H1 (cell line): ENCODE results near the gene PATJ. TPM values are rescaled to one million over a fixed set of nuclear protein-coding genes. Genes with fewer than 3 reads are reported as not detected.

Experiments
- CTCF ChIA-PET: fragments of 300-600 bp; sonication (Branson Sonifier 250); formaldehyde crosslinking; loops from one replicate; lab custom pipeline; 2021; ENCODE audit not compliant: partially characterized antibody; lab: Charles Lee
- POLR2A ChIA-PET: fragments of 300-600 bp; sonication (Branson Sonifier 250); formaldehyde crosslinking; loops from one replicate; lab custom pipeline; 2021; ENCODE audit warnings: inconsistent platforms; ENCODE audit not compliant: partially characterized antibody; lab: Charles Lee
- DNase-seq, 2 experiments: peaks; one replicate each; pipeline versions ENCODE4 v3.0.0 to v3.0.0-alpha.2; 2010 to 2022; ENCODE audit warnings: low spot score in 2 of 2, low read depth in 1 of 2, mixed read lengths in 1 of 2
- FAIRE-seq: peaks from 2 replicates; lab custom pipeline; 2011; peaks lifted over from hg19 to GRCh38; lab: Jason Lieb, UNC
- H2AFZ ChIP-seq: 2 replicates; pipeline ENCODE4 v1.8.1; 2012; ENCODE audit warnings: low read length, inconsistent platforms
- H2AK5ac ChIP-seq: 2 replicates; pipeline ENCODE4 v1.6.1; 2013; ENCODE audit warnings: low read depth, low read length
- H2BK120ac ChIP-seq: replicated peaks from 2 replicates; pipeline ENCODE3; 2013; ENCODE audit warnings: low read depth, low read length, inconsistent platforms
- H2BK12ac ChIP-seq: 2 replicates; pipeline ENCODE4 v1.6.1; 2013; ENCODE audit warnings: low read depth, low read length
- H2BK15ac ChIP-seq: 2 replicates; pipeline ENCODE4 v1.6.1; 2013; ENCODE audit warnings: low read length
- H2BK20ac ChIP-seq: 2 replicates; pipeline ENCODE4 v1.6.1; 2013; ENCODE audit warnings: low read length
- H2BK5ac ChIP-seq: 2 replicates; pipeline ENCODE4 v1.6.1; 2013; ENCODE audit warnings: low read depth, low read length
- H3K14ac ChIP-seq: 2 replicates; pipeline ENCODE4 v1.6.1; 2013; ENCODE audit warnings: inconsistent platforms; ENCODE audit not compliant: insufficient read length
- H3K18ac ChIP-seq: 2 replicates; pipeline ENCODE4 v1.6.1; 2013; ENCODE audit warnings: low read length; ENCODE audit errors: extremely low read depth
- H3K23ac ChIP-seq: 2 replicates; pipeline ENCODE4 v1.6.1; 2013; ENCODE audit warnings: inconsistent platforms; ENCODE audit not compliant: insufficient read length
- H3K23me2 ChIP-seq: 2 replicates; pipeline ENCODE4 v1.6.1; 2013; ENCODE audit warnings: low read depth, low read length
- H3K27ac ChIP-seq: 2 replicates; pipeline ENCODE4 v1.6.1; 2011; ENCODE audit warnings: low read depth, low read length, inconsistent platforms
- H3K27me3 ChIP-seq, 4 experiments: replicated peaks in 1 of 4; 1 replicate in 1 of 4; 2 replicates in 3 of 4; pipeline versions ENCODE4 v1.6.1 to v1.8.1; 2011 to 2013; ENCODE audit warnings: low read length in 3 of 4, mild to moderate bottlenecking in 3 of 4, inconsistent platforms in 2 of 4, mixed read lengths in 2 of 4, moderate library complexity in 1 of 4; ENCODE audit not compliant: control insufficient read depth in 3 of 4, insufficient read depth in 3 of 4; ENCODE audit errors: extremely low read depth in 1 of 4
- H3K36me3 ChIP-seq, 4 experiments: 2 replicates each; pipeline versions ENCODE4 v1.6.1 to v1.8.1; 2011 to 2013; ENCODE audit warnings: mild to moderate bottlenecking in 4 of 4, low read length in 3 of 4, moderate library complexity in 2 of 4, control low read depth in 1 of 4, inconsistent platforms in 1 of 4; ENCODE audit not compliant: insufficient read depth in 4 of 4, control insufficient read depth in 2 of 4
- H3K4ac ChIP-seq: replicated peaks from 2 replicates; pipeline ENCODE3; 2013; ENCODE audit warnings: low read length, low read depth, mixed read lengths, inconsistent platforms; ENCODE audit not compliant: insufficient read length
- H3K4me1 ChIP-seq, 4 experiments: replicated peaks in 1 of 4; 1 replicate in 1 of 4; 2 replicates in 3 of 4; pipeline versions ENCODE4 v1.6.1 to v1.8.1; 2011 to 2013; ENCODE audit warnings: low read length in 3 of 4, inconsistent platforms in 2 of 4, mixed read lengths in 1 of 4; ENCODE audit not compliant: insufficient read depth in 4 of 4, control insufficient read depth in 3 of 4
- H3K4me2 ChIP-seq, 2 experiments: 2 replicates each; pipeline versions ENCODE4 v1.6.1 to v1.8.1; 2011 to 2013; ENCODE audit warnings: low read depth in 2 of 2, low read length in 2 of 2, control low read depth in 1 of 2, inconsistent platforms in 1 of 2, mild to moderate bottlenecking in 1 of 2; ENCODE audit not compliant: insufficient read depth in 1 of 2
- H3K4me3 ChIP-seq, 4 experiments: fragments of 200-600, 300-600 bp in 1 of 4; sonication (generic), shearing (Covaris generic), sonication (Bioruptor Twin) in 1 of 4; 2 replicates each; pipeline versions ENCODE4 v1.5.1 to v1.8.1; 2011 to 2016; ENCODE audit warnings: low read length in 4 of 4, low read depth in 3 of 4, control low read depth in 2 of 4, inconsistent platforms in 2 of 4, mild to moderate bottlenecking in 2 of 4, mixed read lengths in 1 of 4, moderate library complexity in 1 of 4; ENCODE audit not compliant: insufficient read depth in 2 of 4; ENCODE audit errors: extremely low read depth in 1 of 4
- H3K56ac ChIP-seq: replicated peaks from 2 replicates; pipeline ENCODE3; 2013; ENCODE audit warnings: low read depth, mild to moderate bottlenecking, mixed read lengths, low read length, inconsistent platforms; ENCODE audit not compliant: insufficient read length
- H3K79me1 ChIP-seq: 2 replicates; pipeline ENCODE4 v1.6.1; 2013; ENCODE audit warnings: low read depth, low read length, control low read depth
- H3K79me2 ChIP-seq, 2 experiments: 2 replicates each; pipeline versions ENCODE4 v1.6.1 to v1.8.1; 2012 to 2013; ENCODE audit warnings: low read length in 2 of 2, mild to moderate bottlenecking in 2 of 2, inconsistent platforms in 1 of 2; ENCODE audit not compliant: insufficient read depth in 2 of 2, control insufficient read depth in 1 of 2
- H3K9ac ChIP-seq, 4 experiments: replicated peaks in 1 of 4; 1 replicate in 1 of 4; 2 replicates in 3 of 4; pipeline versions ENCODE4 v1.6.1 to v1.8.1; 2011 to 2013; ENCODE audit warnings: low read depth in 3 of 4, low read length in 3 of 4, control low read depth in 2 of 4, mild to moderate bottlenecking in 2 of 4, moderate library complexity in 2 of 4, inconsistent platforms in 1 of 4; ENCODE audit errors: extremely low read depth in 1 of 4
- H3K9me3 ChIP-seq, 2 experiments: 2 replicates each; pipeline versions ENCODE4 v1.6.1 to v1.8.1; 2012 to 2013; ENCODE audit warnings: mild to moderate bottlenecking in 2 of 2, moderate library complexity in 2 of 2, control low read depth in 1 of 2, inconsistent platforms in 1 of 2, low read depth in 1 of 2, low read length in 1 of 2, mixed read lengths in 1 of 2; ENCODE audit not compliant: insufficient read depth in 2 of 2
- H4K20me1 ChIP-seq, 2 experiments: replicated peaks in 1 of 2; 2 replicates each; pipeline versions ENCODE3 to v1.8.1; 2011 to 2013; ENCODE audit warnings: inconsistent platforms in 2 of 2, low read length in 2 of 2, mild to moderate bottlenecking in 1 of 2; ENCODE audit not compliant: insufficient read depth in 2 of 2, control insufficient read depth in 1 of 2
- H4K5ac ChIP-seq: 2 replicates; pipeline ENCODE4 v1.6.1; 2013; ENCODE audit warnings: low read length, low read depth, mixed read lengths, inconsistent platforms; ENCODE audit not compliant: insufficient read length
- H4K8ac ChIP-seq: 2 replicates; pipeline ENCODE4 v1.8.0; 2013; ENCODE audit warnings: mild to moderate bottlenecking, moderate library complexity, low read length, inconsistent platforms; ENCODE audit not compliant: insufficient read depth; ENCODE audit errors: extremely low read depth
- H4K91ac ChIP-seq: replicated peaks from 2 replicates; pipeline ENCODE3; 2013; ENCODE audit warnings: low read length, mixed read lengths, inconsistent platforms; ENCODE audit not compliant: insufficient read length
- BCL11A ChIP-seq, 2 experiments: IDR thresholded peaks; one replicate each; pipeline ENCODE4 v1.6.1; 2011; ENCODE audit warnings: low read depth in 2 of 2, low read length in 2 of 2, mild to moderate bottlenecking in 2 of 2
- CBX8 ChIP-seq: fragments of 300-800, 300-1000 bp; sonication (generic); IDR thresholded peaks from 2 replicates; pipeline ENCODE4 v1.7.1; 2016; ENCODE audit warnings: low read depth, low read length, borderline replicate concordance
- CHD2 ChIP-seq: IDR thresholded peaks from 2 replicates; pipeline ENCODE4 v1.6.1; 2012; ENCODE audit warnings: low read length, improper control_type of control experiment
- EP300 ChIP-seq, 2 experiments: IDR thresholded peaks; 1 replicate in 1 of 2; 2 replicates in 1 of 2; pipeline ENCODE4 v1.6.1; 2011 to 2012; ENCODE audit warnings: low read depth in 2 of 2, low read length in 2 of 2, mild to moderate bottlenecking in 2 of 2, borderline replicate concordance in 1 of 2, inconsistent platforms in 1 of 2, moderate library complexity in 1 of 2
- GABPA ChIP-seq: IDR thresholded peaks from 2 replicates; pipeline ENCODE4 v1.6.1; 2011; ENCODE audit warnings: mild to moderate bottlenecking, low read length, moderate library complexity, borderline replicate concordance; ENCODE audit not compliant: insufficient read depth
- JUND ChIP-seq: IDR thresholded peaks from 2 replicates; pipeline ENCODE4 v1.6.1; 2011; ENCODE audit warnings: mild to moderate bottlenecking, improper control_type of control experiment, low read length
- KDM1A ChIP-seq: fragments of 200-600, 300-600 bp; sonication (generic); IDR thresholded peaks from 2 replicates; pipeline ENCODE4 v1.7.1; 2016; ENCODE audit warnings: mild to moderate bottlenecking, low read length, borderline replicate concordance
- KDM5A ChIP-seq: fragments of 200-600 bp; IDR thresholded peaks from 2 replicates; pipeline ENCODE4 v1.7.1; 2012; ENCODE audit warnings: mild to moderate bottlenecking, low read length, inconsistent platforms, mixed read lengths
- MAX ChIP-seq: IDR thresholded peaks from 2 replicates; pipeline ENCODE4 v1.6.1; 2012; ENCODE audit warnings: inconsistent platforms
- RAD21 ChIP-seq, 2 experiments: IDR thresholded peaks in 1 of 2; conservative IDR thresholded peaks in 1 of 2; 2 replicates each; pipeline ENCODE4 v1.6.1; 2011; ENCODE audit warnings: low read depth in 2 of 2, low read length in 2 of 2, improper control_type of control experiment in 1 of 2, inconsistent platforms in 1 of 2, mild to moderate bottlenecking in 1 of 2, moderate library complexity in 1 of 2
- RXRA ChIP-seq: IDR thresholded peaks from 2 replicates; pipeline ENCODE4 v1.6.1; 2011; ENCODE audit warnings: low read depth, mild to moderate bottlenecking, low read length, moderate library complexity; ENCODE audit not compliant: insufficient read depth
- SP2 ChIP-seq: IDR thresholded peaks from 2 replicates; pipeline ENCODE4 v1.6.1; 2012; ENCODE audit warnings: mild to moderate bottlenecking, low read length, inconsistent platforms
- SUZ12 ChIP-seq: fragments of 200-600 bp; sonication (generic); IDR thresholded peaks from 2 replicates; pipeline ENCODE4 v1.6.1; 2012; ENCODE audit warnings: mild to moderate bottlenecking, inconsistent platforms, low read length, moderate library complexity, mixed read lengths
- TCF12 ChIP-seq: IDR thresholded peaks from 2 replicates; pipeline ENCODE4 v1.6.1; 2011; ENCODE audit warnings: low read depth, mild to moderate bottlenecking, low read length
- WGBS, 2 experiments: shearing (Covaris generic) in 1 of 2; methylation state at CpG; one replicate each; pipeline versions ENCODE4 v1.1.6 to v1.1.7; 2013 to 2015; ENCODE audit warnings: low lambda C conversion rate in 2 of 2, mixed read lengths in 2 of 2, inconsistent platforms in 1 of 2, low coverage in 1 of 2, missing lambda C conversion rate in 1 of 2; ENCODE audit not compliant: insufficient replicate concordance in 2 of 2, insufficient coverage in 1 of 2, insufficient read length in 1 of 2; ENCODE audit errors: extremely low coverage in 1 of 2, missing lambda C conversion rate in 1 of 2; 5-methylcytosine and 5-hydroxymethylcytosine counted together
- polyA plus RNA-seq, 7 experiments: library from polyadenylated mRNA; depleted of rRNA in 3 of 7; stranded (reverse) in 5 of 7; unstranded in 2 of 7; fragments of >200 nt in 5 of 7; fragments of 200-250 nt in 2 of 7; gene quantifications; 1 replicate in 5 of 7; 2 replicates in 1 of 7; 4 replicates in 1 of 7; pipeline versions ENCODE4 v1.2.1 to v1.2.3, GENCODE V29; 2011 to 2013; ENCODE audit warnings: missing spikeins in 2 of 7, mixed read lengths in 2 of 7
- total RNA-seq: library from RNA; stranded (reverse); fragmentation: NEBNext Ultra II Directional; extraction: Animal tissue kit (Norgen Biotek cat#: 25700); gene quantifications from 2 replicates; pipeline ENCODE4 v1.2.1, GENCODE V29; 2021

The PATJ gene
- total and polyA plus RNA-seq, 2 of the 8 experiments (the other 6 are each of a cell fraction or from before 2014, with no cell fraction given), result 8.2 to 55.6 TPM

- no peaks in the 10 kb centered on the region for H3K79me2 ChIP-seq
- no peak overlapping the region for H3K14ac ChIP-seq
- POLR2A ChIA-PET, result interaction anchor here (0.6 kb wide), 1 partner anchor 1642 kb away, joined by 3 read pairs; no protein-coding TSS in a partner anchor
- no peak overlapping the region for H3K23ac ChIP-seq
- H2AFZ ChIP-seq, result no peak overlapping the region
- H4K91ac ChIP-seq, result no peak overlapping the region
- H3K9me3 ChIP-seq, result no peaks in the 10 kb centered on the region
- H3K4me2 ChIP-seq, result no peak overlapping the region
- FAIRE-seq (no peak), DNase-seq (no peak)
- H3K18ac ChIP-seq, result no peak overlapping the region
- no peak overlapping the region for H3K4me3 ChIP-seq
- H3K36me3 ChIP-seq, result peaks cover 0 to 37% (median 9%) of the 10 kb centered on the region in 4 experiments; a peak in 5 of 8 replicates
- no peak overlapping the region for H2BK5ac ChIP-seq
- H3K56ac ChIP-seq, result no peak overlapping the region
- no peak overlapping the region for H2BK120ac ChIP-seq
- H4K5ac ChIP-seq, result no peak overlapping the region
- H3K23me2 ChIP-seq, result no peaks in the 10 kb centered on the region
- H3K79me1 ChIP-seq, result no peaks in the 10 kb centered on the region
- CTCF ChIA-PET, result interaction anchor here (0.6 kb wide), 1 partner anchor 448 kb away, joined by 5 read pairs; no protein-coding TSS in a partner anchor
- no peak for TF ChIP-seq RAD21 (IDR thresholded peaks at IDR 0.05 in 1 of 2, conservative IDR thresholded peaks at IDR 0.05 in 1 of 2; ENCODE audit: low read depth in 2 of 2, low read length in 2 of 2)
- no peak for TF ChIP-seq EP300 (IDR thresholded peaks at IDR 0.05; ENCODE audit: borderline replicate concordance in 1 of 2, low read depth in 2 of 2, low read length in 2 of 2)
- TF ChIP-seq SP2, result no peak
- TF ChIP-seq RXRA, result no peak
- TF ChIP-seq CHD2, result no peak
- TF ChIP-seq GABPA, result no peak
- TF ChIP-seq MAX, result no peak
- TF ChIP-seq KDM1A, result no peak
- TF ChIP-seq CBX8, result no peak
- TF ChIP-seq SUZ12, result no peak
- no peak for TF ChIP-seq TCF12
- no peak for TF ChIP-seq KDM5A
- TF ChIP-seq BCL11A (IDR thresholded peaks at IDR 0.05; ENCODE audit: low read depth in 2 of 2, low read length in 2 of 2), result no peak
- TF ChIP-seq JUND, result no peak
- H4K20me1 ChIP-seq, result peaks cover 0 to 2% of the 10 kb centered on the region in 2 experiments
- no peak overlapping the region for H4K8ac ChIP-seq
- no peak overlapping the region for H2AK5ac ChIP-seq
- H2BK12ac ChIP-seq, result no peak overlapping the region
- H3K27ac ChIP-seq, result no peak overlapping the region
- H3K4me1 ChIP-seq, result no peaks in the 10 kb centered on the region
- H3K27me3 ChIP-seq, result no peaks in the 10 kb centered on the region
- H2BK15ac ChIP-seq, result no peak overlapping the region
- H2BK20ac ChIP-seq, result no peak overlapping the region
- 100% methylated on average over 1 of the region's 1 CpG; no CpG with 5 or more reads in 1 of the 2 experiments for WGBS, 2 experiments
- no peak overlapping the region for H3K4ac ChIP-seq
- H3K9ac ChIP-seq, result no peak overlapping the region
Measured at GRCh38 chr1:61770131-61770530, 27.9 kb downstream of the PATJ start.
